ENCODE data around the gene NPRL2.
"Not testable (repeated sequence)": the region's sequence is repeated elsewhere in the genome, so short reads cannot be mapped to it uniquely, and the experiment has no call there.

The NPRL2 gene

DNA sequence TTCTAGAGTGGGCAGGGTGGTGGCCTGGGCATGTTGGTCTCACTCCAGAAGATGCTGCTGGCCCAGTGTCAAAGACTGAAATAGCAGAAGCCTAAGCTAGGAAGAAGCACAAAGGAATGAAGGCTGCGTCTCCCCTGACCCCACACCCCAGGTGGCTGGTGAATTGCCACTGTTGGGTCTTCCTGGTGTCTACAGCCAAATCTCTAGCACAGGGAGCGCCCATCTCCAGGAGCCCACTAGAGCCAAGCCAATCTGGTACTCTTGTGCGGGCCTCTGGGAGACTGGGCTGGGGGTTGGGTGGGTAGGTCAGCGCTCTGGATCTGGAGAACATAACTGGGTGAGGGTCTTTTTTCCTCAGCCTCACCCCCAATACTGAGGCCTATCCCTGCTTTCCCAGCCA lies 23.4 kb downstream of the NPRL2 start:
- DNase-seq (ENCODE audit: low spot score): no peak

DNA sequence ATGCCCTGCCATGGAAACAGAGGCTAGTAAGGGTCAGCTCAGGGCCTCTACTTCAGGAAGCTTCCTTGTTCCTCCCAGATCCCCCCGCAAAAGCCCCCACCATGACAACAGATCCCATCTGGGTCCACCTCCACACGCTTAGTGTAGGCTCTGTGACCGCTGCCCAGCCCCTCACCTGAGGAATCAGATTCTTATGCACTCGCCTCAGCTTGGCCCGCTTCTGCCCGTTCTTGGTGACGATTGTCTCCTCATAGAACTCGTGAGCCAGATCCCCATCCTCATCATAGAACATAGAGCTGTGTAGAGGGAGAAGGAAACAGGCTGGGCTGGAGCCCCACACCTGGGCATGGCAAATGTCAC lies 24.4 kb downstream of the NPRL2 start:
- DNase-seq (ENCODE audit: low spot score): no peak

GRCh38 chr3:50325497-50326181 lies 24.9 kb downstream of the NPRL2 start:
- DNase-seq (ENCODE audit: low spot score): no peak

DNA sequence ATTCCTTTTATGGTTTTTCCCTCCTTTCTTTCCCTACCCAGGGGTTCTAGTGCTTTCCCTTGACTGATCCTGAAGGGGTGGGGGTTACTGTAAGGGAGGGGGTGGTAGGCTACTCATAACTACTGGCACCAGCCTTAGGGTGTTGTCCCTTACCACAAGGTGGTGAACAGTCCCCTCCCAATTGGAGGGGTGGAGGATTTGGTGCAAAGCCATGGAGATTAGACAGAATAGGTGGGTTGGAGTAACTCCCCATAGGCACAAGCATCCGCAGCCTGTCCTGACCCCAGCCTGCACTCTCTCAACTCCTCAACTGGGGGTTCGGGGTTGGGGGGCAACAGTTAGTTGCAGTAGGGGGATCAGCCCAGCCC lies 25.5 kb downstream of the NPRL2 start:
- DNase-seq (ENCODE audit: low spot score): no peak

- peak; percentile 77 for DNase-seq (ENCODE audit: low spot score)
These were observed 26.0 kb downstream of the NPRL2 start for GRCh38 chr3:50324351-50325112.

DNA sequence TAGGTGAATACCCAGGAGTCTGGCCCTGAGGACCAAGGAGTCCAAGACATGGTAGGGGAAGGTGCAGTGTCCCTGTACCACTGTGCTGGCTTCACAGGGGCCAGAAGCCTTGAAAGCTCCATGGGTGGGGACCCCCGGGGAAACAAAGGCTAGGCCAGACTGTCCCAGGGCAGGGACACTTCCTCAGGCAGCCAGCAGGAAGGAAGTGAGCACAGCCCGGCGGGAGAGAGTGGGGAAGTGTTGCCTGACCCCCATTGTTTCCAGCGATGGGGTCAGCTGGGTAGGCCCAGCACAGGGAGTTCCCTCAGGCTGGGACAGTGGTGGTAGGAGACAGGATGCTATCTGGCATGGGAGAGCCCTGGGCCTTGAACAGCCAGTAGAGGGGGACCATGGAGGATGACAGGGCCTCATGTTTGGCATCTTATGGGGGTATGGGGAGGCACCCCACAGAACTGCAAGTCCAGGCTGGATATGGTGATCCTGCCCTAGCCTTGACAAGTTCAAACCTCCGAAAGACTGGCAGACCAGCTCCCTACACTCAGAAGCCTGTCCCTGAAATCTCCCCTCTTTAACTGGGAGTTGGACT lies 26.9 kb downstream of the NPRL2 start:
- no peak for DNase-seq (ENCODE audit: low spot score)

GRCh38 chr3:50323092-50323600 lies 27.4 kb downstream of the NPRL2 start:
- DNase-seq (ENCODE audit: low spot score): no peak

GRCh38 chr3:50322386-50323091 lies 28.0 kb downstream of the NPRL2 start, which contains the start of gene HYAL2:
Gene HYAL2, minus strand, starts transcription at chr3:50322745. Its CDS starts 2,256 bp downstream, at chr3:50320489.
- no peak for DNase-seq (ENCODE audit: low spot score)

- DNase-seq (ENCODE audit: low spot score): no peak
These were observed 28.5 kb downstream of the NPRL2 start for GRCh38 chr3:50322115-50322385.

- DNase-seq (ENCODE audit: low spot score): peak; percentile 82
These were observed 29.1 kb downstream of the NPRL2 start for GRCh38 chr3:50321336-50322114.

GRCh38 chr3:50320853-50321335 lies 29.7 kb downstream of the NPRL2 start:
- peak; percentile 74 for DNase-seq (ENCODE audit: low spot score)

DNA sequence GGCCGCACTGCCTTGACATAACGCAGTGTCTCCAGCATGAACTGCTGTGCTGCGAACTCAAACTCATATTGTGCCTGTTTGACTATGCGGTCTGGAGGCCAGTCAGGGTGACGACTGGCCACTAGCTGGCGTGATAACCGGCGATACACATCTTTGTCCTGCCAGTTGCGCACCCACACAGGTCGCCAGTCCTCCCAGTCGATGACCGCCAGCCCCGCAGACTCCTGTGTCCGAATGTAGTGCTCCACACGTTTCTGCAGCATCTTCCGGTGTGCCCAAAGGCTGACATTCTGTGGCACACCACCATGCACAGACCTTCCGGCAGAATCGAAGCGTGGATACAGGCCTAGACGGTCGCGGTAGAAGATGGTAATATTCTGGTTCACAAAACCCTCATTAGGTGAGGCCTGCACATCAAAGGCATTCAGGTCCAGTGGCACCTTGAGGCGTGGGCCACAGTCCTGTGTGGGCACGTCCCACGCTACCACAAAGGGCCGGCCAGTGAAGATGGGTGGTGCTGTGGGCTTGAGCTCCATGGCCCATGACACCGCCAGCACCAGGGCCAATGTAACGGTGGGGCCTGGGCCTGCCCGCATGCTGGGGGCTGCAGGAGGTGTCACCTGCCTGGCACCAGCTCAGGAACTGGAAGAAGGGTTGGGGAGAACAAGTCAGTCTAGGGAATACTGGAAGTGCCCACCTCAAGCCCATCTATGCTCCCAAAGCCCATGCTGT lies 30.5 kb downstream of the NPRL2 start:
- no peak for DNase-seq (ENCODE audit: low spot score)

GRCh38 chr3:50319181-50319893 lies 31.2 kb downstream of the NPRL2 start:
- DNase-seq (ENCODE audit: low spot score): no peak

- DNase-seq (ENCODE audit: low spot score): no peak
These were observed 32.0 kb downstream of the NPRL2 start for GRCh38 chr3:50318615-50319014.

GRCh38 chr3:50318163-50318562 lies 32.4 kb downstream of the NPRL2 start:
- DNase-seq (ENCODE audit: low spot score): no peak

- DNase-seq (ENCODE audit: low spot score): no peak
These were observed 33.3 kb downstream of the NPRL2 start for GRCh38 chr3:50317300-50317699.

- DNase-seq (ENCODE audit: low spot score): no peak
These were observed 33.8 kb downstream of the NPRL2 start for GRCh38 chr3:50316657-50317242.

GRCh38 chr3:50314816-50315215 lies 35.8 kb downstream of the NPRL2 start:
- DNase-seq (ENCODE audit: low spot score): no peak

GRCh38 chr3:50314342-50314741 lies 36.2 kb downstream of the NPRL2 start:
- no peak for DNase-seq (ENCODE audit: low spot score)

DNA sequence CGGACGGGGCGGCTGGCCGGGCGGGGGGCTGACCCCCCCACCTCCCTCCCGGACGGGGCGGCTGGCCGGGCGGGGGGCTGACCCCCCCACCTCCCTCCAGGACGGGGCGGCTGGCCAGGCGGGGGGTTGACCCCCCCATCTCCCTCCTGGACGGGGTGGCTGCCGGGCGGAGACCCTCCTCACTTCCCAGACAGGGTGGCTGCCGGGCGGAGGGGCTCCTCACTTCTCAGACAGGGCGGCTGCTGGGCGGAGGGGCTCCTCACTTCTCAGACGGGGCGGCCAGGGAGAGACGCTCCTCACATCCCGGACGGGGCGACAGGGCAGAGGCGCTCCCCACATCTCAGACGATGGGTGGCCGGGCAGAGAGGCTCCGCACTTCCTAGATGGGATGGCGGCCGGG lies 38.5 kb downstream of the NPRL2 start:
- DNase-seq (ENCODE audit: low spot score): not testable (repeated sequence)
